SK-N-MC (cell line): ENCODE data around the gene HERC2.
"Not testable (repeated sequence)": the region's sequence is repeated elsewhere in the genome, so short reads cannot be mapped to it uniquely, and the experiment has no call there.

Source experiments
- DNase-seq: peaks from one replicate; pipeline ENCODE4 v3.0.0-alpha.2; 2011; ENCODE audit warnings: low read depth, low spot score
- H3K27ac ChIP-seq: fragments of 200-600 bp; sonication (generic); 2 replicates; pipeline ENCODE4 v1.5.1; 2016; ENCODE audit warnings: mixed run types
- H3K36me3 ChIP-seq: fragments of 200-600 bp; sonication (generic); 2 replicates; pipeline ENCODE4 v1.6.1; 2017; ENCODE audit warnings: antibody characterized with exemption, low read length, mixed read lengths; ENCODE audit not compliant: insufficient read depth
- H3K4me3 ChIP-seq: fragments of 200-600 bp; sonication (generic); 2 replicates; pipeline ENCODE4 v1.5.1; 2016
- H3K9ac ChIP-seq: fragments of 200-600 bp; sonication (generic); 2 replicates; pipeline ENCODE4 v1.8.0; 2017; ENCODE audit warnings: mixed run types, mixed read lengths; ENCODE audit not compliant: insufficient read length
- H3K9me3 ChIP-seq: fragments of 200-600 bp; sonication (generic); 2 replicates; pipeline ENCODE4 v1.6.1; 2017; ENCODE audit warnings: low read depth, mild to moderate bottlenecking, antibody characterized with exemption, low read length, moderate library complexity, mixed read lengths
- EZH2 ChIP-seq: fragments of 200-600 bp; sonication (generic); IDR thresholded peaks from one replicate; pipeline ENCODE4 v1.6.1; 2017; ENCODE audit warnings: antibody characterized with exemption
- FOXP2 ChIP-seq: optimal IDR thresholded peaks from 2 replicates; pipeline ENCODE3; 2011; ENCODE audit warnings: mild to moderate bottlenecking, moderate library complexity; ENCODE audit not compliant: insufficient read depth; ENCODE audit errors: extremely low read length, control extremely low read depth
- POLR2AphosphoS5 ChIP-seq: IDR thresholded peaks from 2 replicates; pipeline ENCODE4 v1.6.1; 2012; ENCODE audit warnings: mild to moderate bottlenecking, low read depth, low read length, borderline replicate concordance

Gene HERC2

DNA sequence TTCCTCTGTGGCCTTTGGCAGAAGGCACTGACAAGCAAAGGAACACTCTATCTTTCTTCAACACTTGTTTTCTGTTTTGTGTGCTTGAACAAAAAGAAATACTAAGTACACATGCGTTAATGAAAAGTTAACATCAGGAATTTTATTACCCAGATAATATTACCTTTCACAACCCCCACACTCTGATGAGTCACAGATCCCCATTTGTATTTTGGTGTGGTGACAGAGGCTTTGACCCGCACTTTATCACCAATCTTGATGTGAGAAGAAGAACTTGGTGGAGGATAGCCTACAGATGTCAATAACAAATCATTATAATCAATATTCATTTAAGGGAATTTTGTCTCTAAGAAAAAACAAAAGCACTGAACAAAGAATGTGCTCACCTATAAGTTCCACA is 123.8 kb downstream of the HERC2 start:
- DNase-seq, H3K27ac ChIP-seq, H3K4me3 ChIP-seq, H3K9ac ChIP-seq, H3K9me3 ChIP-seq: not testable (repeated sequence)
- H3K36me3 ChIP-seq, result peaks cover 11% of the 10 kb centered on the region; the same call in 1 of the 2 replicates

- H3K9ac ChIP-seq, H3K27ac ChIP-seq, H3K4me3 ChIP-seq, DNase-seq, H3K9me3 ChIP-seq: not testable (repeated sequence)
- H3K36me3 ChIP-seq, result peaks cover 11% of the 10 kb centered on the region; the same call in 1 of the 2 replicates
Measured at GRCh38 chr15:28197694-28198093, 124.3 kb downstream of the HERC2 start.

DNA sequence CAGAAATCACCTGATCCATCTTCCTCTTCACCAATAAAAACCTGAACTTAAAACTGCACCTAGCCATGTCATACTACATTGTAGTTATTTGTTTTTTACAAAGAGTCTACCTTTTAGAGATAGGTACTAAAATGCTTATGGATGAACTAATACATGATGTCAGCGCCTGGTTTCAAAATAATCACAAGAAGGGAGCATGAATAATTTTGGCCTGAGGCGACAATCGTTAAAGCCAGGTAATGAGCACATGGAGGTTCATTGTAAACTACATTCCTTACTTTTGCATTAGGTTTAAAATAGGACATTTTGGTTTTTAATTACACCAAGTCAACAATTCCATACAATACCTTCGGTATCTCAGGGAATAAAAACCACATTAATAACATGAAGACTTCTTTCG is 125.4 kb downstream of the HERC2 start:
- not testable (repeated sequence) for DNase-seq, H3K9ac ChIP-seq, H3K4me3 ChIP-seq, H3K27ac ChIP-seq, H3K9me3 ChIP-seq
- H3K36me3 ChIP-seq, result peaks cover 20% of the 10 kb centered on the region; the same call in 1 of the 2 replicates

- Histone ChIP-seq H3K4me3 (no peak overlapping the region), H3K9me3 (no peaks in the 10 kb centered on the region), H3K27ac (no peak overlapping the region), H3K36me3 (peaks cover 38% of the 10 kb centered on the region), H3K9ac (no peak overlapping the region)
- no peak for DNase-seq
- TF ChIP-seq POLR2AphosphoS5, result no peak
- no peak for TF ChIP-seq FOXP2
- no peak for TF ChIP-seq EZH2
Measured at GRCh38 chr15:28192772-28193171, 129.2 kb downstream of the HERC2 start.

- no peak overlapping the region for H3K27ac ChIP-seq
- no peak overlapping the region for H3K9ac ChIP-seq
- TF ChIP-seq EZH2 (no peak), FOXP2 (no peak), POLR2AphosphoS5 (no peak)
- no peak overlapping the region for H3K4me3 ChIP-seq
- DNase-seq, result no peak
- peaks cover 41% of the 10 kb centered on the region for H3K36me3 ChIP-seq
- no peaks in the 10 kb centered on the region for H3K9me3 ChIP-seq
Measured at GRCh38 chr15:28191832-28192231, 130.1 kb downstream of the HERC2 start.

- no peak for DNase-seq
- H3K9ac ChIP-seq, result no peak overlapping the region
- TF ChIP-seq POLR2AphosphoS5, result no peak
- TF ChIP-seq FOXP2, result no peak
- no peak for TF ChIP-seq EZH2
- H3K36me3 ChIP-seq, result peaks cover 46% of the 10 kb centered on the region
- H3K4me3 ChIP-seq, result no peak overlapping the region
- no peak overlapping the region for H3K27ac ChIP-seq
- no peaks in the 10 kb centered on the region for H3K9me3 ChIP-seq
Measured at GRCh38 chr15:28190391-28191174, 131.4 kb downstream of the HERC2 start.

DNA sequence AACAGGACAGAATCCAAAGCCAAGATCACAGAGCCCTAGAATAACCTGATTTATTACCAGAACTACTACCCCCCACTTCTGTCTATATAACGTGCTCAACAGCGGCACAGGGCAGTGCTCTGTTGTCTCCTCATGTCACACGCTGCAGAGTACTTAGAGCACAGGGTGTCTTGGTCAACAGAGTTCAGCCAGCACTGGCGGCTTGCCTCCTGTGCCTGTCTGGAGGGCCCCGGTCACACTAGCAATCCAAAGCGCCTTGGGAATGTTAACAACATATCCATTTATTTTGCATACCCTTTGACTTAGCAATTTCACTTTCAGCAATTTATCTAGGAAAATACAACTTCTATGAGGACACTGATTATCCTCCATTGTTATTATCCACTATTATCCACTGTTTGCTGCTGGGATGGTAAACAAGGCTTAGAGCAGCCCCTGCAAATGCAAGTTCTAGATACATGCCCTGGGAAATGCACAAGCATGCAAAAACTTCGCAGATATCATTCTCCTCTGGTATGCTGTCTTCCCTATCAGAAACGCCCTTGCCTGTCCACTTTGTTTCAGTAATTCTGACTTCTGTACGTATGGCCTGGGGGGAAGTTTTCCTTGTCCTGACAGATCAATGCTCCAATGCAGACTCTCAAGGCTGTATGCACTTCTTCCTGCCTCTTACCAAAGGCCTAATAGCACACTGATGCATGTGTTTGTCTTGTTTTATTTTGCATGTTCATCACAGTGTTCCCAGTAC is 136.7 kb downstream of the HERC2 start:
- DNase-seq, result no peak
- Histone ChIP-seq H3K4me3 (no peak overlapping the region), H3K36me3 (peaks cover 33% of the 10 kb centered on the region), H3K27ac (no peak overlapping the region), H3K9ac (no peak overlapping the region), H3K9me3 (no peaks in the 10 kb centered on the region)
- TF ChIP-seq EZH2 (no peak), FOXP2 (no peak), POLR2AphosphoS5 (no peak)

DNA sequence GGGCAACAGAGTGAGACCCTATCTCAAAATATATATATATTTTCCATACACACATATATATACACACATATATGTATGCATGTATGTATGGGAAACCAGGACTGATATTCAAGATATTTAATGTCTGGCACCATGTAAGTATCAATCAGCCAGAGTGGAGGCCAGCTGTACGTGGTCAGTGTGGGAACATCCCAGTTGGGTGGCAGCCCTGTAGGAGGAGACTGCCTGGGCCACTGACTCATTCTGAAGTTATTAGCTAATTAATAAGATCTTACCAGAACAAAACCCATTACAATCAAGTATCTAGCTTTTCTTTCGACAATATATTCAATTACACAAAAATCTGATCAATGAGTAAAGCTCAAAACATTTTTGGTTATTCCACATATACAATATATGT is 137.8 kb downstream of the HERC2 start:
- H3K27ac ChIP-seq, result no peak overlapping the region
- H3K4me3 ChIP-seq, result no peak overlapping the region
- H3K36me3 ChIP-seq, result peaks cover 31% of the 10 kb centered on the region
- no peak overlapping the region for H3K9ac ChIP-seq
- no peak for DNase-seq
- no peaks in the 10 kb centered on the region for H3K9me3 ChIP-seq
- no peak for TF ChIP-seq EZH2
- TF ChIP-seq FOXP2, result no peak
- TF ChIP-seq POLR2AphosphoS5, result no peak

DNA sequence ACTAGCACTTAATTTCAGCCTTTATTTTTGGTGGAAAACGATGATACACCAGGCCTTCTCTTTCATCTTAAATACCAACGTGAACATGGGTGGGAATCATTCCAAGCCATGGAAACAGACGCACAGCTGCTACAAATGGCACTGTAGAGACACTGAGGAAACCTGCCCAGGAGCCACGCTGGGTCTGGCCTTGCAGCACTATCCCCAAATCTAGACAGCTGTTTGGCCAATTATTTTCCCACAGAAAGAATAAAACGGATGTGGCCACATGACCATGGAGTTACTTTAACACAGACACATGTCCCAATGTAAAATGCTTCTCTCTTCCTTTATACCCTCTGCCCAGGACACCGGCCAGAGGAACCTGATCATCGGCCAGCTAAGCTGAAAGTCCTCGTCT is 139.2 kb downstream of the HERC2 start:
- no peak for DNase-seq
- Histone ChIP-seq H3K9ac (no peak overlapping the region), H3K27ac (no peak overlapping the region), H3K36me3 (peaks cover 29% of the 10 kb centered on the region), H3K9me3 (no peaks in the 10 kb centered on the region), H3K4me3 (no peak overlapping the region)
- TF ChIP-seq POLR2AphosphoS5 (no peak), FOXP2 (no peak), EZH2 (no peak)
